ENCODE results near the gene DBR1. TPM values are rescaled to one million over a fixed set of nuclear protein-coding genes. Genes with fewer than 3 reads are reported as not detected.

The DBR1 gene
- total RNA-seq, 2 experiments from 2014 or later, result 21.2 to 22.7 TPM

DNA sequence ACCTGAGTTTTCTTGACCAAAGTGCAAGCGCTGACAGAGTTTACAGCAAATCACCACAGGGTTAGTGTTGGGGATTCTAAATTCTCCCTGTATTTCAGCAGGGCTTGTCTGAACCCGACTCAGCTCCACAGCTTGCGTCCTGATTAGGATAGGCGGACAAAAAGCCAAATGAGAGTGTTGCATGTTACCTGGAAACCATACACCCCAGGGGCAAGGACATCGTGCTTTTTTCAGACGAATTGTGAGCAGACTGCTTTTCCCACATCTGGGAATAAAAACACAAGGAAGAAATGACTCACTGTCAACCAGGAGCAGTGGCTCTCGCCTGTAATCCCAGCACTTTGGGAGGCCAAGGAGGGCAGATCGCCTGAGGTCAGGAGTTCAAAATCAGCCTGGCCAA is 62.4 kb downstream of the DBR1 start:
- ATAC-seq (no peak), DNase-seq (no peak)
- TF ChIP-seq, protein P1, sequence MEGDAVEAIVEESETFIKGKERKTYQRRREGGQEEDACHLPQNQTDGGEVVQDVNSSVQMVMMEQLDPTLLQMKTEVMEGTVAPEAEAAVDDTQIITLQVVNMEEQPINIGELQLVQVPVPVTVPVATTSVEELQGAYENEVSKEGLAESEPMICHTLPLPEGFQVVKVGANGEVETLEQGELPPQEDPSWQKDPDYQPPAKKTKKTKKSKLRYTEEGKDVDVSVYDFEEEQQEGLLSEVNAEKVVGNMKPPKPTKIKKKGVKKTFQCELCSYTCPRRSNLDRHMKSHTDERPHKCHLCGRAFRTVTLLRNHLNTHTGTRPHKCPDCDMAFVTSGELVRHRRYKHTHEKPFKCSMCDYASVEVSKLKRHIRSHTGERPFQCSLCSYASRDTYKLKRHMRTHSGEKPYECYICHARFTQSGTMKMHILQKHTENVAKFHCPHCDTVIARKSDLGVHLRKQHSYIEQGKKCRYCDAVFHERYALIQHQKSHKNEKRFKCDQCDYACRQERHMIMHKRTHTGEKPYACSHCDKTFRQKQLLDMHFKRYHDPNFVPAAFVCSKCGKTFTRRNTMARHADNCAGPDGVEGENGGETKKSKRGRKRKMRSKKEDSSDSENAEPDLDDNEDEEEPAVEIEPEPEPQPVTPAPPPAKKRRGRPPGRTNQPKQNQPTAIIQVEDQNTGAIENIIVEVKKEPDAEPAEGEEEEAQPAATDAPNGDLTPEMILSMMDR (IDR thresholded peaks at IDR 0.05), result no peak
- H3K27ac Mint-ChIP-seq, result no peak overlapping the region
- H3K27me3 Mint-ChIP-seq, result peaks cover 31% of the 10 kb centered on the region
- POLR2A ChIA-PET, result no interaction called here
- H3K36me3 Mint-ChIP-seq (ENCODE audit: low read depth), result no peaks in the 10 kb centered on the region
- intact Hi-C loops (cut with micrococcal nuclease), result no loop called here
- H3K9me3 Mint-ChIP-seq, result no peaks in the 10 kb centered on the region
- CTCF ChIA-PET, result interaction anchor here (2.0 kb wide), 1 partner anchor 39 kb away, joined by 6 read pairs; no protein-coding TSS in a partner anchor
- peaks cover 4% of the 10 kb centered on the region for H3K4me1 Mint-ChIP-seq (ENCODE audit: low read depth)
- no peak overlapping the region for H3K4me3 Mint-ChIP-seq

Other genes starting within 250 kb of the DBR1 start
- not detected for gene CLDN18, start 164.8 kb downstream of the DBR1 start, total RNA-seq
- gene DZIP1L, start 59.3 kb downstream of the DBR1 start, total RNA-seq, result not detected
- gene A4GNT, start 42.5 kb downstream of the DBR1 start, total RNA-seq, result not detected
- gene ARMC8, start 12.4 kb upstream of the DBR1 start, total RNA-seq, result 10 to 100 TPM; 48.1 to 51.4 TPM
- gene NME9, start 154.9 kb upstream of the DBR1 start, total RNA-seq, result under 1 TPM in 1 of 2 experiments, not detected in 1; 0.45 TPM
- under 1 TPM in 1 of 2 experiments, not detected in 1; 0.07 TPM for gene MRAS, start 173.7 kb upstream of the DBR1 start, total RNA-seq

All from activated CD8-positive, alpha-beta T cell treated with anti-CD3 and anti-CD28 coated beads for 36 hours (primary cell).